ENCODE measurements around the gene CSH2. TPM values are rescaled to one million over a fixed set of nuclear protein-coding genes. Genes with fewer than 3 reads are reported as not detected.

Gene CSH2
- total and polyA plus RNA-seq, 2 of the 13 experiments (the other 11 are each of a cell fraction or from before 2014, with no cell fraction given), result not detected

GRCh38 chr17:63848834-63849689, 24.4 kb downstream of the CSH2 start (continued):
- TF ChIP-seq ZBTB25 (CRISPR knock-in tag; IDR thresholded peaks at IDR 0.05), result no peak
- no peak for TF ChIP-seq ZNF703 (CRISPR knock-in tag; IDR thresholded peaks at IDR 0.05; ENCODE audit: borderline replicate concordance)
- TF ChIP-seq ARHGAP35 (CRISPR knock-in tag; IDR thresholded peaks at IDR 0.05; ENCODE audit: borderline replicate concordance), result no peak
- TF ChIP-seq RXRA (CRISPR knock-in tag; IDR thresholded peaks at IDR 0.05), result no peak
- TF ChIP-seq ZC3H4 (CRISPR knock-in tag; IDR thresholded peaks at IDR 0.05; ENCODE audit: borderline replicate concordance), result no peak
- TF ChIP-seq NRL (CRISPR knock-in tag; IDR thresholded peaks at IDR 0.05; ENCODE audit: borderline replicate concordance), result no peak
- TF ChIP-seq TFDP1 (CRISPR knock-in tag; IDR thresholded peaks at IDR 0.05; ENCODE audit: borderline replicate concordance), result peak; percentile 80; the same call in 1 of the 2 replicates
- no peak for TF ChIP-seq TOPORS (CRISPR knock-in tag; IDR thresholded peaks at IDR 0.05)
- TF ChIP-seq ZNF253 (CRISPR knock-in tag; IDR thresholded peaks at IDR 0.05; ENCODE audit: borderline replicate concordance), result no peak
- no peak for TF ChIP-seq CBX5 (CRISPR knock-in tag; IDR thresholded peaks at IDR 0.05; ENCODE audit: borderline replicate concordance)
- TF ChIP-seq LRRFIP1 (CRISPR knock-in tag; conservative IDR thresholded peaks at IDR 0.05), result no peak
- no peak for TF ChIP-seq ZNF510 (CRISPR knock-in tag; IDR thresholded peaks at IDR 0.05; ENCODE audit: low read depth)
- TF ChIP-seq IRF2 (CRISPR knock-in tag; IDR thresholded peaks at IDR 0.05), result 0 out of 2 replicates have a peak, but pooled peaks have one; percentile 23
- TF ChIP-seq ZNF230 (CRISPR knock-in tag; IDR thresholded peaks at IDR 0.05), result no peak
- no peak for TF ChIP-seq BORCS8-MEF2B (CRISPR knock-in tag; IDR thresholded peaks at IDR 0.05)
- TF ChIP-seq ZMYM4 (CRISPR knock-in tag; IDR thresholded peaks at IDR 0.05), result peak; percentile 84
- TF ChIP-seq ZNF558 (CRISPR knock-in tag; IDR thresholded peaks at IDR 0.05; ENCODE audit: borderline replicate concordance), result no peak
- TF ChIP-seq ZBED4 (CRISPR knock-in tag; IDR thresholded peaks at IDR 0.05; ENCODE audit: borderline replicate concordance), result no peak
- TF ChIP-seq ZNF75D (CRISPR knock-in tag; IDR thresholded peaks at IDR 0.05; ENCODE audit: borderline replicate concordance), result no peak
- TF ChIP-seq KDM2A (CRISPR knock-in tag; IDR thresholded peaks at IDR 0.05; ENCODE audit: borderline replicate concordance, low read depth), result no peak; the same call in 1 of the 2 replicates
